ENCODE data around the gene FAM241B.

Gene FAM241B

GRCh38 chr10:69629897-69630650 is at the start of gene FAM241B:
TSS of gene FAM241B (plus strand) at chr10:69630247. CDS start at chr10:69631744, 1,497 bp downstream.
- no peak for DNase-seq

GRCh38 chr10:69580435-69580834 is 49.6 kb upstream of the FAM241B start:
- DNase-seq: no peak

GRCh38 chr10:69583106-69583505 is 46.9 kb upstream of the FAM241B start:
- DNase-seq: no peak

- no peak for DNase-seq
Measured at GRCh38 chr10:69584624-69585023, 45.4 kb upstream of the FAM241B start.

- no peak for DNase-seq
Measured at GRCh38 chr10:69588358-69588757, 41.7 kb upstream of the FAM241B start.

GRCh38 chr10:69600761-69601330 is 29.2 kb upstream of the FAM241B start:
- DNase-seq: no peak

- no peak for DNase-seq
Measured at GRCh38 chr10:69609077-69609476, 21.0 kb upstream of the FAM241B start.

- no peak for DNase-seq
Measured at GRCh38 chr10:69612760-69613159, 17.3 kb upstream of the FAM241B start.

- no peak for DNase-seq
Measured at GRCh38 chr10:69614130-69614529, 15.9 kb upstream of the FAM241B start.

- no peak for DNase-seq
Measured at GRCh38 chr10:69616358-69616757, 13.7 kb upstream of the FAM241B start.

- no peak for DNase-seq
Measured at GRCh38 chr10:69618746-69619145, 11.3 kb upstream of the FAM241B start.

- no peak for DNase-seq
Measured at GRCh38 chr10:69619626-69620025, 10.4 kb upstream of the FAM241B start.

GRCh38 chr10:69620625-69621024 is 9.4 kb upstream of the FAM241B start:
- no peak for DNase-seq

GRCh38 chr10:69624245-69624786 is 5.7 kb upstream of the FAM241B start:
- no peak for DNase-seq

GRCh38 chr10:69626826-69627225 is 3.2 kb upstream of the FAM241B start:
- no peak for DNase-seq

GRCh38 chr10:69628891-69629290 is 1.2 kb upstream of the FAM241B start:
- DNase-seq: no peak

- no peak for DNase-seq
Measured at GRCh38 chr10:69629519-69629896, 539 bp upstream of the FAM241B start.

- no peak for DNase-seq
Measured at GRCh38 chr10:69630651-69631400, 779 bp downstream of the FAM241B start.

GRCh38 chr10:69631566-69631965 is 1.5 kb downstream of the FAM241B start:
- no peak for DNase-seq

GRCh38 chr10:69632516-69633199 is 2.6 kb downstream of the FAM241B start:
- no peak for DNase-seq

GRCh38 chr10:69633673-69634635 is 3.9 kb downstream of the FAM241B start:
- DNase-seq: no peak
